NK-92 (cell line): Measurements from ENCODE around the gene TMEM201.

Experiments
- DNase-seq: peaks from one replicate; lab custom pipeline; 2025; ENCODE audit not compliant: unreplicated experiment; lab: John Stamatoyannopoulos, UW

TMEM201 gene

DNA sequence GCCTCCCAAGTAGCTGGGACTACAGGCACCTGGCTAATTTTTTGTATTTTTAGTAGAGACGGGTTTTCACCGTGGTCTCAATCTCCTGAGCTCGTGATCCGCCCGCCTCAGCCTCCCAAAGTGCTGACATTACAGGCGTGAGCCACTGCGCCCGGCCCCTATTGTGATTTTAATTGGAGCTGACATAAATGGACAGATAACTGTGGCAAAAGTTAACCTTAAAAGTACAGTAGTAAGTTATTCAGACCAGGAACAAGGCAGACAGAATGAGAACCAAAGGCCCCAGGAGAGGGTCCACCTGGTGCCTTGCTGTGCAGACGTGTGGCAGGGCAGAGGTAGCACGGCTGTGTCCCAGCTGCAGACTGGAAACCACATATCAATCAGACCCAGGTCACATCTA lies 11.0 kb downstream of the TMEM201 start:
- DNase-seq: no peak

DNA sequence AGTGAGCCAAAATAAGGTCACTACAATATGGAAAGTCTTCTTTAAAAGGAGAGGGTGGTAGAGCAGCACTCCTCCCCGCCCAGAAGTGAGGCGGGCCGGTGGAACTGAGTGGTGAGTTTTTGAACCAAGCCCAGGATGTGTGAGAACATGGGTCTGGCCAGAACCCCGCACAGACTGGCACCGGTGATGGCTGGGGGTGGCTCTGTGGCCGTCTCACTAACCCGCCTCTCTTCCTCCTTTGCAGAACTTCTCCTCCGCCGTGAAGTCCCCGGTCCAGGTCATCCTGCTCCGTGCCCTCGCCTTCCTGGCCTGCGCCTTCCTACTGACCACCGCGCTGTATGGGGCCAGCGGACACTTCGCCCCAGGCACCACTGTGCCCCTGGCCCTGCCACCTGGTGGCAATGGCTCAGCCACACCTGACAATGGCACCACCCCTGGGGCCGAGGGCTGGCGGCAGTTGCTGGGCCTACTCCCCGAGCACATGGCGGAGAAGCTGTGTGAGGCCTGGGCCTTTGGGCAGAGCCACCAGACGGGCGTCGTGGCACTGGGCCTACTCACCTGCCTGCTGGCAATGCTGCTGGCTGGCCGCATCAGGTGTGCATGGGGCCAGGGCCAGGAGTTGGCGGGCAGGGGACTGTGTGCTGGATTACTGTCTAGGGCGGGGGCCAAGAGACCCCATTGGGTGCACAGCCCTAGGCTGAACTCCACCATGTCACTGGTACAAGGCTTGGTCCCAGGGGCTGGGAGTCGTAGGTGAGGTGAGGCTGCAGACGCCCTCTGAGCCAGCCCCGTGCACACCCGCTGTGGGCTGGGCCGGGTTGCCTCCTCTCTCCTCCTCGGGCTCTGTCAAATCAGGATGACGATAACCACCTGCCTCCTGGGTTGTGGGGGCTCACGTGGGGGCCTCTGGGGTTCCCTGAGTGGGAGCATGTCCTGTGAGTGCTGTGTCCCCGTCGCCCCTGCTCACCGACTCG lies 12.4 kb downstream of the TMEM201 start:
- no peak for DNase-seq

DNA sequence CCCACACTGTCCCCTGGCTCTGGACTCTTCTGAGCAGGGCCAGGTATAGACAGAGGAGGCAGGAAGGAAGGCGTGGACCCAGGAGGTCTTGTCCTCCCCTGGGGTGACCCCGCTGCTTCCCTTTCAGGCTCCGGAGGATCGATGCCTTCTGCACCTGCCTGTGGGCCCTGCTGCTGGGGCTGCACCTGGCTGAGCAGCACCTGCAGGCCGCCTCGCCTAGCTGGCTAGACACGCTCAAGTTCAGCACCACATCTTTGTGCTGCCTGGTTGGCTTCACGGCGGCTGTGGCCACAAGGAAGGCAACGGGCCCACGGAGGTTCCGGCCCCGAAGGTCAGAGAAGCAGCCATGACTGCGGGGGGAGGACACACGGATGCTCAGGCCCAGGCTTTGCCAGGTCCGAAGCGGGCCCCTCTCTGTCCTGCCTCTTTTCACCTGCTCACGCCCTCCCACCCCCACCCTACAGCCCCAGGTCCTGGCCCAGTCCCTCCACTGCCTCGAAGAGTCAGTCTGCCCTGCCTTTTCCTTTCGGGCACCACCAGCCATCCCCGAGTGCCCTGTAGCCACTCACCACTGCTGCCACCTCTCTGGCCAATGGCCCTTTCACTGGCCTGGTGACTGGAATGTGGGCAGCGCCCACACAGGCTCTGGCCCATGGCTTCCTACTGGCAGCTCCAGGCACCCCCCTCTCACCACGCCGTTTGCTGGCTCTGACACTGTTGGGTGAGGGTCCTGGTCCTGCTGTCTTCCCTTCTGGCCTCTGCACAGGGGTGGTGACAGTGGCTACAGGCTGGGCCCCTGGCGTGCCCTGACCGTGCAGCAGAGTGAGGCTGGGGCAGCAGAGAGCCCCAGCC lies 13.5 kb downstream of the TMEM201 start:
- no peak for DNase-seq

DNA sequence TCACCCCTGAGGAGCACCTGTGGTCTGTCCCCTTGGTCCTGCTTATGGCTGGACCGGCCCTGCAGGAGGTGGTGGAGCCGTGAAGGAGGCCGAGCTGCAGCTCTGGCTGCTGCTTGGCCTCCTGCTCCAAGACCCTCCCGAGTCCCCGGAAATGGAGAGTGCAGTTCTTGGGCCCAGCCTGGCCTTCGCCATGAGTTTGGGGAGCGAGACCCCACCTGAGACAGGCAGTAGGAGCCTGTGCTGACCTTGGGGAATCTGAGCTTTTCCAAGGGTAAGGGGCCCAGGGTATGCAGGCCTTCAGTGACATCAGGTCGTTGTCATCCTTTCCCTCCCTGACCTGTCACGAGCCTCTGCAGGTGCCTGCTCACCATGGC lies 14.1 kb downstream of the TMEM201 start:
- no peak for DNase-seq

DNA sequence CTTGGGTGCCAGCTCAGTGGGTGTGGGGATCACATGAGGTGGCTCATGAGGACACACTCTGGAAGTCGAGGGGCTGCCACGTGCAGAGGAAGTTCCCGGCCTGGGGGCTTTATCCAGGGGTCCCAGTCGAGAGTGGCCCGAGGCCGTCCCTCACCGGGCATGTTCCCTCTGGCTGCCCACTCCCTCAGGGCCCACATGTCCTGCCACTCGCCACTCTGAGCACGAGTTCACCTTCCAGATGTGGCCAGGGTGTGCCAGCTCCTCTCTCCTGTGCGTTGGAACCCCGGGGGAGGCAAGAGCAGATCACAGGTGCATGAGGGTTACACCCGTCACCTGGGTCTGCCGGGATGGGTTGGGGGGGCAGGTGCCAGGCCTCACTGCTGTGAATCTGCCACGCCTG lies 14.6 kb downstream of the TMEM201 start:
- no peak for DNase-seq

DNA sequence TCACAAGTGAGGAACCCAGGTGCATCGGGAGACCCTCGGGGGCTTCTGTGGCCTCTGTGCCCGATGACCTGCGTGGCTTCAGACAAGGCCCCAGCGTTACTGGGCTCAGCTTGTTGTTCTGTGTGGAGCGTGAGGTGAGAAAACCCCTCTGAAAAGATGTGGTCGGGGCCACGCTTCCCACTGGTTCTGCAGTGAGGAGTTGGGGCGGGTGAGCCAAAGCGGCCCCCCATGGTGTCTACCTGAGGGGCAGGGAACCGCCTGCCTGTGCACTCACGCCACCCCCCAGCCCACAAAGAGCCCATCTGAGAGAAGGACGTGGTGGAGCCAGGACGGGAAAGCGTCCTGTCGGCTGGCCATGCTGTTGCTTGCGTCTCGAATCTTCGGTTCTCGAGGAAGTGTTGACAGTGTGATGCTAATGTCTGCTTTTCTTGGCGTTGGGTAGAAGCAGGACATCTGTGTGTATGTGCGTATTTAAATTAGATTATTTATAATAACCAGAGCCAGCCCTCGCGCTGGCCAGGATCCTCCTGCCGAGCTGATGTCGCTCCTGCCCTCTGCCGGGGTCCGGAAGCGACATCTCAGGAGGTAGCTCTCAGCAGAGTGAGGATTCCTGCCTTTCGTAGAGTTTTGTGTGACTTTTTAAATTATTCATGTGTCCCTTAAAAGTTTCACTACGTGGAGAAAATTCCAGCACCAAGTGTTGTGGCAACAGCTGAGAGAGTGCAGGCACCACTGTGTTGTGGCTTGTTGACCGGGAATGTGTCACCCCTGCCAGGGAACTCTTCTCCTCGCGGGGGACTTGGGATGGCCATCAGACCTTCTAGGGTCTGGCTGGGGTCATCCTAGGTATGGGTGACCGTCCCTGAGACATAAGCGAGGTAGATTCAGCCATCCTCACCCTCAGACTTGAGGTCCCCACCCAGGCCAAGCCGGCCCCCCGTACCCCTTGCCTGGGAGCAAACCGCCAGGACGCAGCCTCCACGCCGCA lies 15.3 kb downstream of the TMEM201 start:
- no peak for DNase-seq

DNA sequence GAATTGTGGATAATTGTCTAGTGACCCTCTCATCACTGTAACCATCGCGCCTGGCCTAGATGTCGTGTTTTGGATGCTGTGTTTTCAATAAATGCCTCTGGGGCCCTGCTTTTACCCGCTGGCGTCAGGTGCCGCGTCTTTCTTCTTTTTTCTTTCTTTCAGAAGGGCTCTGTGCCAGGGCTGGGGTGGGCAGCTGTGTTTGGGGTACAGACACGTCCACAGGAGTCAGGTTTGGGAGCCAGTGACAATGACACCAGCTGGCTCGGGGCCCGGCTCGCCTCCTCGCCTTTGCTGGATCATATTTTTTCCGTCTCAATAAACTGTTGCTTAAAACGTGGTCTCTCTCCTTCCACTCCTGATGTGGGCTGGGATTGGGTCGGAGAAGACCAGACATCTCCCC lies 16.1 kb downstream of the TMEM201 start:
- no peak for DNase-seq

DNA sequence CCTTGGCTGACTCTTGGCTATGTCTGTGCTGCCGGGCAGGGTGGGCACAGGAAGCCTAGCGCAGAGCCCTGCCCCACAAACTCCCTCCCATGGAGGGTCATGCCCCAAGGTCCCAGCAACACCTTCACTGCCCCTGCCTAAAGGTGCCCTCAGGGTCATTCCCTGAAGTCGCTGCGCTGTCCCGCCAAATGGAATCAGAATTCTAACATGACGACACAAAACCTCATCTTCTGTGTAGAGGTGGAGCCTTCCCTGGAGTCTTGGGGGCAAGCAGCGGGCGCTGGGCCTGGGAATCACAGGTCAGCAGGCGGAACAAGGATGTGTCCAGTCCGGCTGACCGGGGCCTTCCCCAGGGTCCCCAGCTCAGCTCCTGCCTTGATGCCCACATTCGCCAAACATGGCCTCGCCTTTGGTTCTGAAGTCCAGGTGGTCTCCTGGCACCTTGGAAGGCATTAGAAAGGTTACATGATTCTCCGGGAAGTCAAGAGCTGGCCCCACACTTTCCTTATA lies 17.3 kb downstream of the TMEM201 start:
- DNase-seq: no peak

DNA sequence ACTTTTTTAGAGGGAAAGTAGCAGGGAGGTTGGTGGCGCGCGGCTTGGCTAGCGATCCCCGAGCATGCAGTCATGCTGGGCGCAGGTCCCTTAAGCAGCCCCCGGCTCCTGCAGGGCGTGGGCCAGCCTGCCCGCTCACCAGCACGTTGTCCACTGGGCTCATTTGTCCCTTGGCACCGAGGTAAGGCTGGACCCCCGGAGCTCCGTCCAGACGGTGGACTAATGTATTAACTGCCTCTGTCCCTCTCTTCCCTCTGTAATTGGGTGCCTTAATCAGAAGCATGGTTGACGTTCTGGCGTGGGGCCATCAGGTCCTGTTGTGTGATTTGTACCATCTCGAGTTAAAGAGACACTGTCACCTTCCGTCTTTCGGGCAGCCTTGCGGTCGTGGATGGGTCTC lies 17.7 kb downstream of the TMEM201 start:
- DNase-seq: no peak

DNA sequence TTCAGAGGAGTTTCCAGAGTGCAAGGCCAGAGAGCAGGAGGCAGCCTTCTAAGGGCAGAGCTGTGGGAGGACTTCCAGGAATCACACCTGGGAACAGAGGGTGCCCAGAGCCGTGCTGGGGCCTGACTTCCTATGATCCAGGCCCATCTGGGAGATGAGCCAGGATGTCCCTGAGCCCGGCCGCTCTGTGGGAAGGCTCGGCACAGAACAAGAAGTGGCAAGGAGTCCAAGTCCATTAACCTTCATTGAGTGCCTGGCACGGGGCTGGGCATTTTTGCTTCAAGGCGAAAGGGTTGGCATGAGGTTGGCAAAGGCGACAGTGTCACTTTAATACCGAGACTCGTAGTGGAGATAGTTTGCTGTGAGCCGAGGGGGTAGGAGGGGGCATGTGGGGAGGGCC lies 18.2 kb downstream of the TMEM201 start:
- DNase-seq: no peak

DNA sequence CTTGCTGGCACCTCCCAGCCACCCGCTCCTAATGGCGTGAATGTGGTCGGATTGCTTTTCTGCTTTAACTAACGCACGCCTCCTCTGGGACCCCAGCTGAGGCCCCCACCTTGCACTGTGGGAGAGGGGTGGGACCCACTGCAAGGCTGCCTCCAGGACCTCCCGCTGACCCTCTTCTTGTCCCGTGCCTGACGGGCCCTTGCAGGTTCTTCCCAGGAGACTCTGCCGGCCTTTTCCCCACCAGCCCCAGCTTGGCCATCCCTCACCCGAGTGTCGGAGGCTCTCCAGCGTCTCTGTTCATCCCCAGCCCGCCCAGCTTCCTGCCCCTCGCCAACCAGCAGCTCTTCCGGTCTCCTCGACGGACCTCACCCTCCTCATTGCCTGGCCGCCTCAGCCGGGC lies 18.6 kb downstream of the TMEM201 start:
- no peak for DNase-seq

DNA sequence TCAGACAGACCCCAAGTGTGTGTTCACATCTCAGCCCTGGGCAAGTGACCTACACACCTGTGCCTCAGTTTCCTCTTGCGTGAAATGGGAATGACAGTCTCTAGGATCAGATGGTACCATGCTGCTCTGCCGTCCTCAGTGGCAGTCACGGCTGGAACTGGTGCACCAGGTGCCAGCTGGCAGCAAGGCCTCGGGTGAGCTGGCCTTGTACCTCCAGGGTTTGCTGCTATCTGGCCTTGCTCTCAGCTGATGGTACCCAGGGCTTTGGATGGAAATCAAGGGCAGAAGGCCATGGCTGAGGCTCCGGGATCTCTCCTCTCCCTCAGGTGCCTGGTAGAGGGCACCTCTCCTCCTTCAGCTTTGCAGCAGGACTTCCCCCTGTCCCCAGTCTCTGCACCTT lies 21.3 kb downstream of the TMEM201 start:
- no peak for DNase-seq

DNA sequence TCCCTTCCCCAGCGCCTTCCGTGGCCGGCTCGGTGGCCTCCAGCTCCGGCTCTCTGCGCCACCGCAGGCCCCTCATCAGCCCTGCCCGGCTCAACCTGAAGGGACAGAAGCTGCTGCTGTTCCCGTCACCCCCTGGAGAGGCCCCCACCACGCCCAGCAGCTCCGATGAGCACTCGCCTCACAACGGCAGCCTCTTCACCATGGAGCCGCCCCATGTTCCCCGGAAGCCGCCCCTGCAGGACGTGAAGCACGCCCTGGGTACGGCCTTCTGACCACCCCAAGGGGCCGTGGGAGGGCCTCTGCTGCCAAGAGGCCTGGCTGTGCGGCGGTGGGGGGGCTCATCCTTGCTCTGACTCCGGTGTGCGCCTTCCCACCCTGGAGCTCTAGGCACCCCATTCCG lies 21.8 kb downstream of the TMEM201 start:
- DNase-seq: no peak

DNA sequence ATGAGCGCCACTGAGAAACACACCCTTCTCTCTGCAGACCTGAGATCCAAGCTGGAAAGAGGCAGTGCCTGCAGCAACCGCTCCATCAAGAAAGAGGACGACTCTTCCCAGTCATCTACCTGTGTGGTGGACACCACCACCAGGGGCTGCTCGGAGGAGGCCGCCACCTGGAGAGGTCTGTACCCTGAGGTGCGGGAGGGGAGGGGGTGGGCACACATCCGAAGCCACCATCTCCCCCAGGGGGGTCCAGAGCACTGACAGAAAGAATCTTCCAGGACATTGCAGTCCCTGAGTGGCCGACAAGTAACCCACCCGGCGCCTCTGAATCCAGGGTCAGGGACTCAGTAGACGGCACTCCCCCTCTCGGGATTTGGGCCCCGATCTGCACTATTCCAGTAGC lies 23.0 kb downstream of the TMEM201 start:
- DNase-seq: no peak

DNA sequence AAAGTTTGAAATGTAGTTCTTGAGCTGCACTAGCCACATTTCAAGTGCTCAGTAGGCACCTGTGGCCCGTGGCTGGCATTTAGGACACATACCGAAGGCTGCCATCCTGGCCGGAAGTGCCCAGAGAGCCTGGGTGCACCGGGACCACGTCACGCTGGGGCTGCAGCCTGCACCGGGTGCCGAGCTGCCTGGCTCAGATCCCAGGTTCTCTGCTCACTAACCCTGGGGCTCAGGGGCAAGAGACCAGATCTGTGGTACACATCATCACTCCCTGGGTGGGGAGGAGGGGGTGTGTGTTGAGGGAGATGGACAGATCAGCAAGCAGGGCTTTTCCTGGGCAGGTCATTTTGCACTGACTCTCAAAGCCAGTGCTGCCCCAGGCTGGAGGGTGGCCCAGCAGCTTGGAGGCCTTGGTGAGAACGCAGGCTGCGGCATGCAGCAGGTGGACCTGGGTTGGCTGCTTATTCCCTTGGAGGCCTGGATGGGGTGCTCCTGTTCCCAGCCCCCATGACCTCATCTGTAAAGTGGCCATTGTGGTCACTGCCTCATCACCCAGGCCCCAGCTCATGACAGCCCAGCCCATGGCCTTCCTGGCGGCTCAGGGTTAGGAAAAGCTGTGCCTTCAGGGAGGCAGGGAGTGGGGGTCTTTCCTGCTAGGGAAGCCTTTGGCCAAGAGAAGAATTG lies 23.6 kb downstream of the TMEM201 start:
- no peak for DNase-seq

DNA sequence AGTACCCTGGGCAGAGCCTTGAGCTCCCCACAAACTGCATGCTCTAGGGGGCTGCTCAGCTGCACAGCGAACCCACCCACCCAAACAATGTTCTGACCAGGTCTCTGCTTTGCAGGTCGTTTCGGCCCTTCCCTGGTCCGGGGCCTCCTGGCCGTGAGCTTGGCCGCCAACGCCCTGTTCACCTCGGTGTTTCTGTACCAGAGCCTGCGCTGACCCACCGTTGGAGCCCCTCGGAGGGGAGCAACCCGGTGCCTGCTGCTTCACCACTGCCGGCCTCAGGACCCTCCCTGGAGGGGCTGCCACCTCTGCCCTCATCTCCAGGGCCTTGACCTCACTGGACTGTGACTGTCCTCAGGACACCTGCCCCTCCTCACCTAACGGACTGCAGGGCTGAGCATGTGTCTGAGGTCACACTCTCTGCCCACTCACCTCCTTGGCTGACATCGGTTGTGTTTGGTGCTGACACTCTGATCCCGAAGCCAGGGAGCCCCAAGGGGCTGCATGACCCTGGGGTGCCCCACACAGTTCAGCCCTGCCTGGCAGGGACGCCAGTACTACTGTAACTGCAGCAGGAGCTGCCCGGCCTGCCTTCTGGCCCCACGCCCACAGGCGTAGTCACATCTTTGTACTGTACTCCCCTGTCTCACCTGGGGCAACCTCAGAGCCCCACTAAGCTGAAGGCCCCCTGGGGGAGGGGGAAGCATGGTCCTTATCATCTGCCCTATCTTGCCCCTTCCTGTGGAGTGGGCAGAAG lies 24.3 kb downstream of the TMEM201 start:
- no peak for DNase-seq

DNA sequence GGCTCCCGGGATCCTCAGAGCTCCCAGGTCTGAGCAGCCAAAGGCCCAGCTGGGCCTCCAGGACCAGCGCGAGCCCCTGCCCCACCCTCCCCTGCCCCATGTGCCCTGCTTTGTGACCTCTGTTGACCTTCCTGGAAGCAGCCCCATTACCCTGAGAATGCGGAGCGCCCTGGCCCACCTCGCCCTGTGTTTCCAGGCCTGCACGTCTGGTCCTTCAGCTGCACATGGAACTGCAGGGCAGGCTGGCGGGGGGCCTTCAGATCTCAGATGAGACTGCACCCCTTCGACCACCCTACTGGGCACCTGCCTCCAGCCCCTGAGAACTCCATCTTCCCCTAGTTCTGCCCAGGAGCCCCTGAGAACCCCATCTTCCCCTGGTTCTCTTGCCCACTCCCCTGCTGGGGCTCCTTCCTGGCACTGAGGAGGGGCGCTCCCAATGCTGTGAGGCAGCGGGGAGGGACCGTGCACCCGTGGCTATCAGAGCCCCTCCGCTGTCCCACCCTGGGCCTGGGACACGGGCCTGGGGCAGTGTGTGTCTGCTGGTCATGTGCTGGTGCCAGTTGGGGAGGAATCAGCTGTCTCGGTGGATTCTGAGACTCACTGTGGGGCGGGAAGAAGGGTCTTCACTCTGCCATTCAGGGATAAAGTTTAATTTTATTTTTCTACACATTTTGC lies 25.1 kb downstream of the TMEM201 start:
- no peak for DNase-seq

DNA sequence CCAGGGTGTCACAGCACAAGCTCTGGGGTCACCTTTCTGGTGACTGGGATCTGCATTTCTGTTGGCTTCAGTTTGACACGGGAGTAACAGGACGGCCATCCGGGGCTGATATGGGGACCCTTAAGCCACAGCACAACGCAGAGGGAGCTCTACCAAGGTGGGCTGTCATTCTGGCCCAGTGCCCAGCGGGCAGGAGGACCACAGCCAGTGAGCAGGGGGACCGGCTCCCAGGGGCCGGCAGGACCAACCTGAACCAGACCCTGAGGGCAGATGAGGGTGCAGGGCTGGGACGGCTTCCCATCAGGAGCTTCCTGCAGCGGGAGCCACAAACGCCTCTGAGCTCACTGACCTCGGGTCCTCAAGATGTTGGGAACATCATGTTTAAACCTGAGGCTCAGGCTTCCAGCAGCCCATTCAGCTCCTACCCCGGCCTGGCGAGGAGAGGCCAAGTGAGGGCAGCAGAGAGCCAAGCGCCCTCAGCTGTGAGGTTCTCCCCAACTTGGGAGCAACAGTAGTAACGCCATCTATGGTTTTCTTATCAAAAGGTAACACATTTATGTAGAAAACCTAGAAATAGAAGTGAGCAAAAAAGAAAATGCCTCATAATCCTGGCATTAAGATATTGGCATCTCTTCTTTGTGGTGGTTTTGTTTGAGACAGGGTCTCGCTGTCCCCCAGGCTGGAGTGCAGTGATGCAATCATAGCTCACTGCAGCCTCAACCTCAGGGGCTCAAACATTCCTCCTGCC lies 26.8 kb downstream of the TMEM201 start:
- no peak for DNase-seq
